Stimulated activated CD4-positive, alpha-beta T cell treated with anti-CD3 and anti-CD28 coated beads, TNF-alpha, amount 100 ng/mL, for 4 hours (primary cell): Measurements from ENCODE around the gene SCYL1.
A peak's percentile ranks its signal among the peaks of the same experiment; 100 is the strongest.

ENCODE experiments used
- DNase-seq, 3 experiments: peaks; one replicate each; pipeline ENCODE4 v3.0.0-alpha.2; 2020; ENCODE audit warnings: low read depth in 3 of 3

The SCYL1 gene

GRCh38 chr11:65493367-65494176 lies 31.3 kb upstream of the SCYL1 start:
- no peak for DNase-seq

GRCh38 chr11:65496304-65497140 lies 28.4 kb upstream of the SCYL1 start:
- DNase-seq = no peak

GRCh38 chr11:65497141-65498041 lies 27.5 kb upstream of the SCYL1 start:
- DNase-seq = peak; percentile 97 to 98 (median 97)

- peak in 2 of 3 experiments; percentile 29 to 43 for DNase-seq
Observed at GRCh38 chr11:65498042-65498726, 26.7 kb upstream of the SCYL1 start.

GRCh38 chr11:65498727-65498976 lies 26.2 kb upstream of the SCYL1 start:
- no peak for DNase-seq

- DNase-seq = peak; percentile 81 to 95 (median 86)
Observed at GRCh38 chr11:65498977-65499712, 25.7 kb upstream of the SCYL1 start, which contains the start of gene MALAT1. TSS of gene MALAT1 (plus strand) at chr11:65499045.

- DNase-seq = no peak
Observed at GRCh38 chr11:65499713-65500386, 25.0 kb upstream of the SCYL1 start.

- DNase-seq = no peak
Observed at GRCh38 chr11:65500387-65501185, 24.3 kb upstream of the SCYL1 start.

GRCh38 chr11:65501186-65501471 lies 23.8 kb upstream of the SCYL1 start:
- DNase-seq = no peak

DNA sequence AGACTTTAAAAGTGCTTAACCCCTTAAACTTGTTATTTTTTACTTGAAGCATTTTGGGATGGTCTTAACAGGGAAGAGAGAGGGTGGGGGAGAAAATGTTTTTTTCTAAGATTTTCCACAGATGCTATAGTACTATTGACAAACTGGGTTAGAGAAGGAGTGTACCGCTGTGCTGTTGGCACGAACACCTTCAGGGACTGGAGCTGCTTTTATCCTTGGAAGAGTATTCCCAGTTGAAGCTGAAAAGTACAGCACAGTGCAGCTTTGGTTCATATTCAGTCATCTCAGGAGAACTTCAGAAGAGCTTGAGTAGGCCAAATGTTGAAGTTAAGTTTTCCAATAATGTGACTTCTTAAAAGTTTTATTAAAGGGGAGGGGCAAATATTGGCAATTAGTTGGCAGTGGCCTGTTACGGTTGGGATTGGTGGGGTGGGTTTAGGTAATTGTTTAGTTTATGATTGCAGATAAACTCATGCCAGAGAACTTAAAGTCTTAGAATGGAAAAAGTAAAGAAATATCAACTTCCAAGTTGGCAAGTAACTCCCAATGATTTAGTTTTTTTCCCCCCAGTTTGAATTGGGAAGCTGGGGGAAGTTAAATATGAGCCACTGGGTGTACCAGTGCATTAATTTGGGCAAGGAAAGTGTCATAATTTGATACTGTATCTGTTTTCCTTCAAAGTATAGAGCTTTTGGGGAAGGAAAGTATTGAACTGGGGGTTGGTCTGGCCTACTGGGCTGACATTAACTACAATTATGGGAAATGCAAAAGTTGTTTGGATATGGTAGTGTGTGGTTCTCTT lies 23.2 kb upstream of the SCYL1 start:
- no peak for DNase-seq

DNA sequence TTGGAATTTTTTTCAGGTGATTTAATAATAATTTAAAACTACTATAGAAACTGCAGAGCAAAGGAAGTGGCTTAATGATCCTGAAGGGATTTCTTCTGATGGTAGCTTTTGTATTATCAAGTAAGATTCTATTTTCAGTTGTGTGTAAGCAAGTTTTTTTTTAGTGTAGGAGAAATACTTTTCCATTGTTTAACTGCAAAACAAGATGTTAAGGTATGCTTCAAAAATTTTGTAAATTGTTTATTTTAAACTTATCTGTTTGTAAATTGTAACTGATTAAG lies 22.7 kb upstream of the SCYL1 start:
- no peak for DNase-seq

DNA sequence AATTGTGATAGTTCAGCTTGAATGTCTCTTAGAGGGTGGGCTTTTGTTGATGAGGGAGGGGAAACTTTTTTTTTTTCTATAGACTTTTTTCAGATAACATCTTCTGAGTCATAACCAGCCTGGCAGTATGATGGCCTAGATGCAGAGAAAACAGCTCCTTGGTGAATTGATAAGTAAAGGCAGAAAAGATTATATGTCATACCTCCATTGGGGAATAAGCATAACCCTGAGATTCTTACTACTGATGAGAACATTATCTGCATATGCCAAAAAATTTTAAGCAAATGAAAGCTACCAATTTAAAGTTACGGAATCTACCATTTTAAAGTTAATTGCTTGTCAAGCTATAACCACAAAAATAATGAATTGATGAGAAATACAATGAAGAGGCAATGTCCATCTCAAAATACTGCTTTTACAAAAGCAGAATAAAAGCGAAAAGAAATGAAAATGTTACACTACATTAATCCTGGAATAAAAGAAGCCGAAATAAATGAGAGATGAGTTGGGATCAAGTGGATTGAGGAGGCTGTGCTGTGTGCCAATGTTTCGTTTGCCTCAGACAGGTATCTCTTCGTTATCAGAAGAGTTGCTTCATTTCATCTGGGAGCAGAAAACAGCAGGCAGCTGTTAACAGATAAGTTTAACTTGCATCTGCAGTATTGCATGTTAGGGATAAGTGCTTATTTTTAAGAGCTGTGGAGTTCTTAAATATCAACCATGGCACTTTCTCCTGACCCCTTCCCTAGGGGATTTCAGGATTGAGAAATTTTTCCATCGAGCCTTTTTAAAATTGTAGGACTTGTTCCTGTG lies 22.1 kb upstream of the SCYL1 start:
- no peak for DNase-seq

DNA sequence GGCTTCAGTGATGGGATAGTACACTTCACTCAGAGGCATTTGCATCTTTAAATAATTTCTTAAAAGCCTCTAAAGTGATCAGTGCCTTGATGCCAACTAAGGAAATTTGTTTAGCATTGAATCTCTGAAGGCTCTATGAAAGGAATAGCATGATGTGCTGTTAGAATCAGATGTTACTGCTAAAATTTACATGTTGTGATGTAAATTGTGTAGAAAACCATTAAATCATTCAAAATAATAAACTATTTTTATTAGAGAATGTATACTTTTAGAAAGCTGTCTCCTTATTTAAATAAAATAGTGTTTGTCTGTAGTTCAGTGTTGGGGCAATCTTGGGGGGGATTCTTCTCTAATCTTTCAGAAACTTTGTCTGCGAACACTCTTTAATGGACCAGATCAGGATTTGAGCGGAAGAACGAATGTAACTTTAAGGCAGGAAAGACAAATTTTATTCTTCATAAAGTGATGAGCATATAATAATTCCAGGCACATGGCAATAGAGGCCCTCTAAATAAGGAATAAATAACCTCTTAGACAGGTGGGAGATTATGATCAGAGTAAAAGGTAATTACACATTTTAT lies 21.4 kb upstream of the SCYL1 start:
- DNase-seq = no peak

GRCh38 chr11:65503949-65504673 lies 20.8 kb upstream of the SCYL1 start:
- no peak for DNase-seq

DNA sequence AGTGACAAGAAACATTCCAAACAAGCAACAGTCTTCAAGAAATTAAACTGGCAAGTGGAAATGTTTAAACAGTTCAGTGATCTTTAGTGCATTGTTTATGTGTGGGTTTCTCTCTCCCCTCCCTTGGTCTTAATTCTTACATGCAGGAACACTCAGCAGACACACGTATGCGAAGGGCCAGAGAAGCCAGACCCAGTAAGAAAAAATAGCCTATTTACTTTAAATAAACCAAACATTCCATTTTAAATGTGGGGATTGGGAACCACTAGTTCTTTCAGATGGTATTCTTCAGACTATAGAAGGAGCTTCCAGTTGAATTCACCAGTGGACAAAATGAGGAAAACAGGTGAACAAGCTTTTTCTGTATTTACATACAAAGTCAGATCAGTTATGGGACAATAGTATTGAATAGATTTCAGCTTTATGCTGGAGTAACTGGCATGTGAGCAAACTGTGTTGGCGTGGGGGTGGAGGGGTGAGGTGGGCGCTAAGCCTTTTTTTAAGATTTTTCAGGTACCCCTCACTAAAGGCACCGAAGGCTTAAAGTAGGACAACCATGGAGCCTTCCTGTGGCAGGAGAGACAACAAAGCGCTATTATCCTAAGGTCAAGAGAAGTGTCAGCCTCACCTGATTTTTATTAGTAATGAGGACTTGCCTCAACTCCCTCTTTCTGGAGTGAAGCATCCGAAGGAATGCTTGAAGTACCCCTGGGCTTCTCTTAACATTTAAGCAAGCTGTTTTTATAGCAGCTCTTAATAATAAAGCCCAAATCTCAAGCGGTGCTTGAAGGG lies 20.0 kb upstream of the SCYL1 start:
- DNase-seq = no peak
